Lower leg skin (tissue), 3 donors: ENCODE measurements around the gene FAM90A1.
"Not testable (repeated sequence)": the region's sequence is repeated elsewhere in the genome, so short reads cannot be mapped to it uniquely, and the experiment has no call there.

Experiments
- CTCF ChIP-seq, 3 donors: fragments of 450-650 bp; IDR thresholded peaks; one replicate each; pipeline ENCODE4 v1.5.1; 2016; ENCODE audit warnings: antibody characterized with exemption in 3 of 3, mild to moderate bottlenecking in 3 of 3, moderate library complexity in 2 of 3
- POLR2A ChIP-seq, 2 donors: fragments of 450-650 bp; IDR thresholded peaks; one replicate each; pipeline ENCODE4 v1.6.1; 2016 to 2017; ENCODE audit warnings: antibody characterized with exemption in 2 of 2, mild to moderate bottlenecking in 1 of 2, moderate library complexity in 1 of 2

DNA sequence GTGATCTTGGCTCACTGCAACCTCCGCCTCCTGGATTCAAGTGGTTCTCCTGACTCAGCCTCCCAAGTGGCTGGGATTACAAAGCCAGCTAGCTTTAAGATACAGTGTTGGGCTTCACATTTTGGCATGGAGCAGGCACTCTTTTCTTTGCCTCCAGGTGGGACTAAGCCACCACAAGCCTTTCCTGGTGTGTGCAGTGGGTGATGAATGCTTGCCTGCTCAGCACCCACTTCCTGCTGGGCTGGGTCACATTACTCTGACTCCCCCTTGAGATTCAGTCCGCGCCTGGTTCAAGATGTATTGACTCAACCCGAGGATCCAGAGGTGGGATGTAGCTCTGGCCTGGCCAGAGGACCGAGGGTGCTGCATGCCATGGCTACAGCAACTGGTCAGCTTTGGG lies 28.9 kb upstream of the FAM90A1 start:
- not testable (repeated sequence) for TF ChIP-seq CTCF, POLR2A (IDR thresholded peaks at IDR 0.05)
